Fibroblast of villous mesenchyme (primary cell): ENCODE data around the gene SSTR1. TPM values are rescaled to one million over a fixed set of nuclear protein-coding genes. Genes with fewer than 3 reads are reported as not detected.

Source experiments
- DNase-seq: peaks from one replicate; pipeline ENCODE4 v3.0.0-alpha.2; 2010; ENCODE audit warnings: low read depth
- H3K4me3 ChIP-seq: 2 replicates; pipeline ENCODE4 v1.5.1; 2011; ENCODE audit warnings: low read depth, mild to moderate bottlenecking, low read length
- CTCF ChIP-seq: IDR thresholded peaks from 2 replicates; pipeline ENCODE4 v1.5.1; 2012; ENCODE audit warnings: low read depth, mild to moderate bottlenecking, low read length; ENCODE audit not compliant: insufficient read depth
- total RNA-seq: library from RNA; depleted of rRNA; stranded (reverse); fragments of >200 nt; gene quantifications from 2 replicates; pipeline ENCODE4 v1.2.3, GENCODE V29; 2012

SSTR1 gene
- total RNA-seq, 1 donor = 57.9 TPM

GRCh38 chr14:38207377-38207735 lies 348 bp upstream of the SSTR1 start:
- no peak for TF ChIP-seq CTCF
- H3K4me3 ChIP-seq = peak overlapping the region; percentile 72
- DNase-seq = peak; percentile 30

GRCh38 chr14:38208618-38209562 lies 1.2 kb downstream of the SSTR1 start:
- peak overlapping the region; percentile 72 for H3K4me3 ChIP-seq
- peak; percentile 78 for DNase-seq
- peak; percentile 52 for TF ChIP-seq CTCF

- peak; percentile 58 for DNase-seq
- TF ChIP-seq CTCF = no peak
- peak overlapping the region; percentile 72 for H3K4me3 ChIP-seq
Measured at GRCh38 chr14:38209572-38210557, 2.2 kb downstream of the SSTR1 start.

GRCh38 chr14:38210587-38211216 lies 3.0 kb downstream of the SSTR1 start:
- H3K4me3 ChIP-seq = peak overlapping the region; percentile 72
- peak; percentile 53 for TF ChIP-seq CTCF
- peak; percentile 79 for DNase-seq

- TF ChIP-seq CTCF = no peak
- peak overlapping the region; percentile 72 for H3K4me3 ChIP-seq
- DNase-seq = no peak
Measured at GRCh38 chr14:38211255-38211735, 3.6 kb downstream of the SSTR1 start.

GRCh38 chr14:38212111-38212510 lies 4.4 kb downstream of the SSTR1 start:
- TF ChIP-seq CTCF = no peak
- peak overlapping the region; percentile 72 for H3K4me3 ChIP-seq
- no peak for DNase-seq
